Adrenal gland (tissue), 5 donors: ENCODE measurements around the gene COL9A2.

Experiments used
- POLR2A ChIP-seq, 2 donors: fragments of 450-650 bp; IDR thresholded peaks; one replicate each; pipeline ENCODE4 v1.6.1; 2017; ENCODE audit warnings: antibody characterized with exemption in 2 of 2, mild to moderate bottlenecking in 2 of 2, moderate library complexity in 1 of 2
- TF ChIP-seq, protein P1 (sequence below), 6 experiments: fragments of 450-650 bp in 4 of 6; fragments of 200-600 bp in 2 of 6; sonication (generic) in 1 of 6; IDR thresholded peaks; 1 replicate in 5 of 6; 2 replicates in 1 of 6; pipeline versions ENCODE4 v1.5.1 to v1.8.0; 2016 to 2021; ENCODE audit warnings: antibody characterized with exemption in 6 of 6, mild to moderate bottlenecking in 2 of 6, moderate library complexity in 1 of 6
- donor health status: DM: no; HTN: no; CAD: no.

- TF ChIP-seq POLR2A (IDR thresholded peaks at IDR 0.05) = no peak
- TF ChIP-seq, protein P1, sequence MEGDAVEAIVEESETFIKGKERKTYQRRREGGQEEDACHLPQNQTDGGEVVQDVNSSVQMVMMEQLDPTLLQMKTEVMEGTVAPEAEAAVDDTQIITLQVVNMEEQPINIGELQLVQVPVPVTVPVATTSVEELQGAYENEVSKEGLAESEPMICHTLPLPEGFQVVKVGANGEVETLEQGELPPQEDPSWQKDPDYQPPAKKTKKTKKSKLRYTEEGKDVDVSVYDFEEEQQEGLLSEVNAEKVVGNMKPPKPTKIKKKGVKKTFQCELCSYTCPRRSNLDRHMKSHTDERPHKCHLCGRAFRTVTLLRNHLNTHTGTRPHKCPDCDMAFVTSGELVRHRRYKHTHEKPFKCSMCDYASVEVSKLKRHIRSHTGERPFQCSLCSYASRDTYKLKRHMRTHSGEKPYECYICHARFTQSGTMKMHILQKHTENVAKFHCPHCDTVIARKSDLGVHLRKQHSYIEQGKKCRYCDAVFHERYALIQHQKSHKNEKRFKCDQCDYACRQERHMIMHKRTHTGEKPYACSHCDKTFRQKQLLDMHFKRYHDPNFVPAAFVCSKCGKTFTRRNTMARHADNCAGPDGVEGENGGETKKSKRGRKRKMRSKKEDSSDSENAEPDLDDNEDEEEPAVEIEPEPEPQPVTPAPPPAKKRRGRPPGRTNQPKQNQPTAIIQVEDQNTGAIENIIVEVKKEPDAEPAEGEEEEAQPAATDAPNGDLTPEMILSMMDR (IDR thresholded peaks at IDR 0.05) = no peak
These were observed 35.2 kb downstream of the COL9A2 start for GRCh38 chr1:40281853-40282252.
